ENCODE data around the gene BNC2.

Gene BNC2

DNA sequence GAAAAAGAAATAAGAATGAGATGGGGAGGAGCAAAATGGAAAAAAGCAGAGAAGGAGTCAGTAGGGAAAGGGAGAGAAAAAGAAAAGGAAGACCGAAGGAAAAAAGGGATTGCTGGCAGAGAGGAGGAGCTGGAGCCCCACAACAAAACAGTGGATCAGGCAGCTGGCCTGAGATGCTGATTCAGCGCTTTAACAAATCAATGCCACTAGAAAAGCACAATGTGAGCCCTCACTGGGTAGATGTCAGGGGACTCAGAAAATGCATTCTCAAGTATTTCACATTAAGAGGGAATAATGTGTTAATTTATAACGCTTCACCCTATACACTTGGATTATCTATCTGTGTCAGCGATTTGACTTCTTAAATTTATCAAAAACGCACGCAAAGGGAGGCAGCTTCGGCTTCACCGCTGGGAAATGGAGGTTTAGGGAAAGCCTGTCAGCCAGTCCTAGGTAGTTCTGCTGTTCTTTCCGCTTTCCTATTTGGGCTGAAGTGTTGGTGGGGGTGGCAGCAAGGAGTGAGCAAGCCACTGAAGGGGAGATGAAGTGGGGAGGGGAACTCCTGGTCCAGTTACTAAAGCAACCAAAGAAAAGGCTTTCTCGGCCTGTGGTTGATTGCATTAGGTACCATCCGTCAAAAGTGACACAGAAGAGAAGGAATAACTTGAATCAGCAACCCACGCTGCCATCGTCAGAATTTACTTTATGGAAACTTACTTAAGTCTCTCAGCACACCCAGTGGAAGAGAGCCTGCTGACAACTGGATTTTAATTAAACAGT lies 161.6 kb downstream of the BNC2 start:
- DNase-seq, result no peak

DNA sequence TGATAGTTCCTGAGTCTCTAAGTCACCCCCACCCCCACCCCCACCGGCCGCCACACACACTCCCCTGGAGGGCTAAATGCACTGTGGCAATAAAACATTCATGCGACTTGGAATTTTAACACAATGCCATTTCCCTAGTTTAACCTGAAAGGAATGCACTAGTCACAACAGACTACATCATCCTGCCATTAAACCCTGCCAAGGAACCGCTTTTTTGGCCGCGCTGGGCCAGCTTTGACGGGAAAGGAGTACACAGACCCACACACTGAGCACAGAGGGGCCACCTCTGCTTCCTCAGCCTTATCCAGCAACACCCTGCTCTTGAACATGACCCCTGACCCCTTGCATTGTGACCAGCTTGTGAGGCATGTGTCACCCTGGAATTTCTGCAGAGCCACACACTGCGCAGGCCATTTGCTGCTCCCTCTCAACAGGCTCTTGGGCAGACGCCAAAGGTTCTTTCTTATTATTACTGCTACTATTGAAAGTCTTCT lies 165.3 kb downstream of the BNC2 start:
- no peak for DNase-seq

GRCh38 chr9:16704116-16705110 lies 166.1 kb downstream of the BNC2 start:
- no peak for DNase-seq

DNA sequence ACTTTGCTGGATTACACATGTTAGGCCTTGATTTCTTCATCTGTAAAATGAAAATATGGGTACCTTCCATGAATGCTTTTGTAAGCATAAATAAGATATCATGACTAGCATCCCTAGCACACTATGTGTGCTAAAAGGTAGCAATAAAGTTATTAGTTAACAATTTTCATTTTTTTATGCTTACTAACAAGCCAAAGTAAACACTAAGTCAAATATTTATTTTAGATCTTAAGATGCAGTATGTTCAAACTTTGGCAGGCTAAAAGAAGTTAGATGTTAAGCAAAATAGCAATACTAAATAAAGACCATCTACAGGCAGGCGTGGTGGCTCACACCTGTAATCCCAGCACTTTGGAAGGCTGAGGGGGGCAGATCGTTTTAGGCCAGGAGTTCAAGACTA lies 169.1 kb downstream of the BNC2 start:
- no peak for DNase-seq

DNA sequence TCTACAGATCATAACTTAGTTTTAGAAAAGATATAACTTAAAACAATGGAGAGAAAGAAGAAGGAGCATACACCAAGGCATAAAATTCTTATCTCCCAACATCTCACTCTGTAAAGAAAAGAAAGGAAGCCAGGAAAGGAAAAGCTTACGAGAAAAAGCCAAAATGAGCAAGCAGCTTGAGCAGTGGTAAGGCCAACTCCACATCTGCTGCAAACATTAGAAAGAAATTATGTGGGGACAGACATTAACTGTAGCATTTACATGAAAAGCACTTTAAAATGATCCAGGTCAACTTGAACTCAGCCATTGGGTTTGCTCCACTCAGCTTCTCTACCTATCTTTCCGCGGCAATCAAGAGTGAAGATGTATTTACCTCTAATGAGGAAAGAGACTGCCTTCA lies 176.9 kb downstream of the BNC2 start:
- DNase-seq, result no peak

DNA sequence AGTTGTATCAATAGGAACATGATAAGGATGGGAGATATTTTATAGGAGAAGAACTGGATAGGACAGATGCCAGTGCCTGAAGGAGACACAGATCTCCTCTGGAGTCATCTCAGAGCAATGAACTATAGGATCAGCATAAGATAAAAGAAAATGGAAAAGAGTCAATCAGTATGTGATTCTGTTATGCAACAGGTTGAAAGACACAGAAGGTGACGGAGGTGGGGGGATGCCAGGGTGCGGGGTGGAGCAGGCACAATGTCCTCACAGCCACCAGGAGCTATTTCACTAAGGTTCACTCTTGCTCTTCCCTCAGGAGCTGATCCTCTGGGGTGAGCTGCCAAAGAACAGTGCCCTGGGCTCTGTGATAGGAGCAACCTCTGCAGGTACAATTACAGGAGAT lies 179.8 kb downstream of the BNC2 start:
- DNase-seq, result no peak

DNA sequence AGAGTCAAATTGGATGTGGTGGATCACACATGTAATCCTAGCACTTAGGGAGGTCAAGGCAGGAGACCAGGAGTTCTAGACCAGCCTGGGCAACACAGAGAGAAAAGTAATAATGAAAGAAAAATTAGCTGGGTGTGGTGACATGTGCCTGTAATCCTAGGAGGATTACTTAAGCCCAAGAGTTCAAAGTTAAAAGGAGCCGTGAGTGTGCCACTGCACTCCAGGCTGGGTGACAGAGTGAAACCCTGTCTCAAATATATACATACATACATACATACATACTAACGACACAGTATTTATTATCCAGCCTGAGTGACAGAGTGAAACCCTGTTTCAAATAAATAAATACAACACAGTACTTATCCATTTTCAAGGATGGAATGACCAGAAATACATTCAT lies 180.3 kb downstream of the BNC2 start:
- DNase-seq, result no peak

GRCh38 chr9:16689351-16689938 lies 181.0 kb downstream of the BNC2 start:
- peak; percentile 81 for DNase-seq

- no peak for DNase-seq
These were observed 181.7 kb downstream of the BNC2 start for GRCh38 chr9:16688814-16689213.

DNA sequence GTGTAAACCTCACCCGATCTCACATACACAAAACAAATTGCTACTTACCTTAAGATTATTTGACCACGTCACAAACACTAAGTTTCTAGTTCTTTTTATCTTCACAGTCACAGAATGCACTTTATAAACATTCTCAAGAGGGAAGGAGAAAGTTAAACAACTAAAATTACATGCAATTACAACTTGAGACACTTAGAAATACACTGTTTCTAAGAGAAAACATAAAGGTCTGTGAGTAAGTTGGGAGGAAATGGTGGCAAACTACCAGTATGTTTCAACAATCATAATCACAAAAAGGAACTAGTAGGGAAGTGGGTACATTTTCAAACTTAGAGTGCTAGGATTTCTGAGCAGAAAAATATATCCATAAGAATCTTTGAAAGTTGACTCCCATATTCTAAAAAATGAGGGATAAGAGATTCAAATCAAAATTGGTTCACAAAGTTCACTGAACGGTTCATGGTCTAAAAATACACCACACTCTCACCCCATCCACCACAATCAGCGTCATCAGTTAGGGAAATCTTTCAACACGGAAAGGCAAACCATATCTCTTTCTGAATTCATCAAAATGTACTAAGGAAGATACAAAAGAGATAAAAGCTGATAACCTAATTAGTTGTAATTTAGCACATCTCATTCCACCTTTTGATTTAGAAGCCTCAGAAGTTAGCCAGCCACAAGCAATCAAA lies 182.6 kb downstream of the BNC2 start:
- no peak for DNase-seq

DNA sequence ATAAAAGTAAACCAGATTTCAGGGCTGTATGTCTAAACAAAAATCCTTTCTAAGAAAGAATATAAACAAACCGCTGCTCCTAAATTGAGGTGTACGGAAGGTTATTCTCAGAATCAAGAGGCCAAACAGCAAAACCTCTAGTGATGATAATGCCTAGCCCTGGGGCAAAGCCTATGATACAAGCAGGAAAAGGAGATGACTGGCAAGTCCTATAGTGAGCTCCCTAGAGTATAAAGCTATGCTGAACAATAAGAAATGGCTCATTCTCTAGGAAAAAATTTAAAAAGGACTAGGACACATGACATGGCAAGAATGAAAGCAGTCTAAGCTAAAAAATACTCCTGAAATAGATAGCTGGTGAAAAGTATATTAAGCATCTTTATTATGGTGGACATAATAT lies 187.1 kb downstream of the BNC2 start:
- DNase-seq, result no peak

DNA sequence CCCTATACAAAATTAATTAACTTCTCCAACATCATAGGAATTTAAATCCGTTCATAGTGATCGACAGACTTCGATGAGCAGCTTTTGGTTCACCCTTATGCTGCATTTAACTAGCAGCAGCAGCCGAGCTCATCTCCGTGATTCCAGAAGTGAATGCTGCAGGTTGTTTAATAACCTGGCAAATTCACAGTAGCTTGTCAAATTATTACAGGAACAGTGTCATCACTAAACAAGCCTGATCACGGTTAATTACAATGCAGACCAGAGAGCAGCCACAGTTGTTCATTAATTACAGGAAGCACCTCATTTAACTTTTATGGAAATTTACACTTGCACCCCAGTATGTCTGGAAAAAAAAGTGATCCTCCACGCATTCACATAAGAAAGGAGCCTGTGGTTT lies 188.2 kb downstream of the BNC2 start:
- peak; percentile 45 for DNase-seq

- no peak for DNase-seq
These were observed 188.8 kb downstream of the BNC2 start for GRCh38 chr9:16681652-16681987.

DNA sequence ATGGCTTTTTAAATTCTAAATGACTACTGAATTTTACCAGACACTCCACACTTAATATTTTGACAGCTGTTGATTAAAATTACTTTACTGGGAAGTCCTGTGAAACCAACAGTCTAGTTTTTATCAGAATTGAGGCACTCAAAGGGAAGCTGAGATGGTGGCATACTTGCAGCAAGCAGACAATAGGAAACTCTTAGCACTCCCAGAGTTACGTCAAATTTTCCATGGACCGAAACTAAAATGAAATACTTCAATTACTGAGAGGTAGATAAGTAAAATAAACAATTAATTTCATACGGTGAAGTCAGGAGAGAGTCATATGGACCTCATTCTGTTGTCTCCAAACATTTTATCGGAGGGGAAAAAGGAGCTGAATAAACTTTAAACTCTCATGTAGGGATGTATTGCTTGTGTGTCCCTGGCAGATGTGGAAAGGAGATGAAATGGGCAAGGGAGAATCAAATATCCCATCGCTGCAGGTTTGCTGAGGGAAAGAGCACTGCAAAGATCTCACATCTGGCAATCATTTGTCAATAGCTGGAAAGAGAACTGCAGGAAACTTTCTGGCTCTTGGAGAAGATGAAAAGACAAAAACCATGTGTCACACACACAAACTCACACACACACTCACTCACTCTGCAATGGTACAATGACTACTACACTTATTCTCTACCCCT lies 189.4 kb downstream of the BNC2 start:
- no peak for DNase-seq

GRCh38 chr9:16680541-16680940 lies 189.9 kb downstream of the BNC2 start:
- DNase-seq, result no peak

DNA sequence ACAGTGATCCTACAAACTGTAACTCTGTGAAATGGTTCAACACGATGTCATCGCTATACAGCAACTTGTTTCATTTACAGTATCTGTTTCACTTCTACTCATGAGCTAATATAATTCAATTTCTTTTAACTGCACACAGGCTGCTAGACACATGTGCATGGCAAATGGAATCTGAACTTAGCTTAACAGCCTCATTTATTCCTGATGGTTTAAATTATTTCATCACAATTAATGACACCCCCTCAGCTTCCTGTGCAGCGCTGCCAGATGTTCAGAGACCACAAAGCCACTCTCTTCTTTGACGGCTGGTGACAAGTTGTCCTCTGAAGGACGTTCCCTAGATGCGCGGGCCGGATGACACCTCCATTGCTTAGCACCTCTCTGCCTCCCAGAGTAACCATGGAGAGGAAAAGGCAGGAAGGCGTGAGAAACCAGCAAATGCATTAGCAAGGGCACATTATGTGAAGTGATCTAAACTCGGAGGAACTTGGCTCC lies 191.1 kb downstream of the BNC2 start:
- DNase-seq, result no peak

GRCh38 chr9:16676519-16676918 lies 194.0 kb downstream of the BNC2 start:
- DNase-seq, result no peak

DNA sequence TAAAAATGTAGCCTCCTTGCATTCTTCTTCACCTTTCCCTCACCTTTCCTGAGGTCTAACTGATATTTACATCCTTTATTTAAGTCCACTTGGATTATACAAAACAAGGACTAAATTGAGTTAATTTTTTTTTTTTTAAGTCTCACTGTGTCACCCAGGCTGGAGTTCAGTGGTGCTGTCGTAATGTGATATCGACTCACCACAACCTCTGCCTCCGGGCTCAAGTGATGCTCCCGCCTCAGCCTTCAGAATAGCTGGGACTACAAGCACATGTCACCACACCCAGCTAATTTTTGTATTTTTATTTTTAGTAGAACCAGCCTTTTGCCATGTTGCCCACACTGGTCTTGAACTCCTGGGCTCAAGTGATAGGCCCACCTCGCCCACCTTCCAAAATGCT lies 195.3 kb downstream of the BNC2 start:
- no peak for DNase-seq

GRCh38 chr9:16673171-16673570 lies 197.3 kb downstream of the BNC2 start:
- DNase-seq, result no peak

DNA sequence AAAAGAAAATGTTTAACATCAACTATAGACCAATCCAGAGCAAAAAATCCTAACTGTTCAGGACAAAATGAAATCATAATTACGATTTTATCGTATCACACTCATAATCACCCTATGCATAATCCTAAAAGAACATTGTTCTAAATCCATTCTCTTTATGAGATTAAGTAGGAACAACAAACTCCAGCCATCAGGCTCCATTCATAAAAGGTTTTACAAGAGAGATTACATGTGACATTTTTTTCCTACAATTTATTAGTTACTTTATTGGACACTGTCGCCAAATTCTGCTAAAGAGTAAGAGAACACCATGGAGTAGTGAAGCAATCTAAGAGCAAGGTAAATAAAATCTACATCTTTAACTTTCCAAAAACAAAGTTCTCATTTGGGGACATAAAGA lies 198.0 kb downstream of the BNC2 start:
- DNase-seq, result no peak

DNA sequence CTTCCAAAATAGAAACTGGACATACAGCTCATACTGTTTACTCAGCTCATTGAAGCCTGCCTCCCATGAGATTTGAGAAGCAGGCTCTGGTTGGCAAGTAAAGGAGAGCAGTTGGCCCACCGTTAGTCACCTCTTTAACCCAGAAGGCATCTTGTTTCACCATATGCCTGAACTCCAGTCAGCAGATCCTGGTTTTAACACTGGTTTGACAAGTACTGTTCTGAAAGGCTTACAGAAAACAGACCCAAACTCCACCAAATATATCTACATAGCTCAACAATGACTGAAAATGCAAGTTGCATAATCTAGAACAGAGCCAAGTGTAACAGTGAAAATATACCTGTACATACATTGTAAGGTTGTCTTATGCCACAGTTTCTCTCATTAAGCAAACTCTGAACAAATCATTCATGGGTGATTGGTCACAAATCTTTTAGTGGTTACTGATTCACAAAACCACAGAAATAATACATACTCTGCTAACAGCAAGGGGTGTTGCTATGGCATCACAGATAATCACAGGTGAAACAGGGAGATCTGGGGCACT lies 198.8 kb downstream of the BNC2 start:
- no peak for DNase-seq

DNA sequence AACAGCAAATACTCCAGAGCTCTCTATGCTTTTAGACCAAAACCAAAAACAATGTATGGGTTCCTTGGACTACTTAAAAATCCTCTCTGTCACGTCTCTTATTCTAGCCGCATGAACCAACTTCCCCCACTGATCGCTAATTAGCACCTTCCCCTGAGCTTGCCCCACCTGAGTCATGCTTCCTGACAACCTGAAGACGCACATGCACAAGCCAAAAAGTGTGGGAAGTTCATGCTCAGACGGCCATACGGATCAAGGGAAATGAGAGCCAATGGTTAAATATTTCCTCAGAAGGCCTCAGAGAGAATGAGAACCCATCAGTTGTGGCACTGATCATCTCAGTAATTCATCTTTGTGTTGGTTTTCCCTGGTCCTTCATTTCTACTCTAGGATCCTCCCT lies 199.7 kb downstream of the BNC2 start:
- DNase-seq, result no peak
